Activated CD4-positive, alpha-beta T cell treated with anti-CD3 and anti-CD28 coated beads, Interleukin-2, amount 50 U/mL, for 4 hours (primary cell): ENCODE measurements around the gene CPAMD8.
"Not testable (repeated sequence)": the region's sequence is repeated elsewhere in the genome, so short reads cannot be mapped to it uniquely, and the experiment has no call there.

ENCODE experiments used
- DNase-seq, 2 experiments: peaks; one replicate each; pipeline ENCODE4 v3.0.0-alpha.2; 2020

Gene CPAMD8

GRCh38 chr19:16889883-16890460 is 136.6 kb downstream of the CPAMD8 start:
- no peak for DNase-seq

GRCh38 chr19:16889366-16889882 is 137.2 kb downstream of the CPAMD8 start:
- no peak for DNase-seq

GRCh38 chr19:16888629-16889365 is 137.8 kb downstream of the CPAMD8 start, which contains the start of gene F2RL3:
Gene F2RL3, plus strand, starts transcription at chr19:16888999. Its CDS starts 191 bp downstream, at chr19:16889190.
- no peak for DNase-seq

- no peak for DNase-seq
These were observed 139.0 kb downstream of the CPAMD8 start for GRCh38 chr19:16887353-16888265.

GRCh38 chr19:16886305-16886880 is 140.2 kb downstream of the CPAMD8 start:
- no peak for DNase-seq

DNA sequence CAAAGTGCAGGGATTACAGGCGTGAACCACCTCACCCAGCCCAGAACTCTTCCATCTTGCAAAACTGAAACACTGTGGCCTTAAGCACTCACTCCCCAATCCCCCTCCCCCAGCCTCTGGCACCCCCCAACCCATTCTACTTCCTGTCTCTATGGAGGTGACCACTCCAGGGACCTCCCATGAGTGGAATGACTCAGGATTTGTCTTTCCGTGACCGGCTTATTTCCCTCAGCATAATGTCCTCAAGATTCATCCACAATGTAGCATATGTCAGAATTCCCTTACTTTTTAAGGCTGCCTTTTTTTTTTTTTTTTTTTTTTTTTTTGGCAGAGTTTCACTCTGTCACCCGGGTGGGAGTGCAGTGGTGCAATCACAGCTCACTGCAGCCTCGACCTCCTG is 141.4 kb downstream of the CPAMD8 start:
- DNase-seq, result no peak

GRCh38 chr19:16883522-16883921 is 143.1 kb downstream of the CPAMD8 start:
- no peak for DNase-seq

DNA sequence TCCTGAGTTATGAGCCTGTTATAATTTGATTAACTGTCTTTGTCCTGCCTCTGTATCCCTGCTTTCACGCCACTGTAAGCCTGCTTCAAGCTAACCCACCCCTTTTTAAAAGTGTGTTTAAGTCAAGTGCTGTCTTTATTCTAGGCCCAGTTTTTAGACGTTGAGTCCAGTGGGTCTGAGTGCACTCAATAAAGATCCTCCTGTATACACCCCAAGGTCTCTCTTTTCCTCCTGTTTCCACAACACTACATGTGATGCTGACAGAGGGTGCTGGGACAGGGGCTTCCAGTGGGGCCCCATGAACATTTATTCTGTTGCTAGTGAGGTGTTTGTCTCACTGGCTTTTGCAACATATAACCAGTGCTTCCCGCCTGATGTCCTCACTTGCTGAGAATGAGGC is 144.5 kb downstream of the CPAMD8 start:
- no peak for DNase-seq

DNA sequence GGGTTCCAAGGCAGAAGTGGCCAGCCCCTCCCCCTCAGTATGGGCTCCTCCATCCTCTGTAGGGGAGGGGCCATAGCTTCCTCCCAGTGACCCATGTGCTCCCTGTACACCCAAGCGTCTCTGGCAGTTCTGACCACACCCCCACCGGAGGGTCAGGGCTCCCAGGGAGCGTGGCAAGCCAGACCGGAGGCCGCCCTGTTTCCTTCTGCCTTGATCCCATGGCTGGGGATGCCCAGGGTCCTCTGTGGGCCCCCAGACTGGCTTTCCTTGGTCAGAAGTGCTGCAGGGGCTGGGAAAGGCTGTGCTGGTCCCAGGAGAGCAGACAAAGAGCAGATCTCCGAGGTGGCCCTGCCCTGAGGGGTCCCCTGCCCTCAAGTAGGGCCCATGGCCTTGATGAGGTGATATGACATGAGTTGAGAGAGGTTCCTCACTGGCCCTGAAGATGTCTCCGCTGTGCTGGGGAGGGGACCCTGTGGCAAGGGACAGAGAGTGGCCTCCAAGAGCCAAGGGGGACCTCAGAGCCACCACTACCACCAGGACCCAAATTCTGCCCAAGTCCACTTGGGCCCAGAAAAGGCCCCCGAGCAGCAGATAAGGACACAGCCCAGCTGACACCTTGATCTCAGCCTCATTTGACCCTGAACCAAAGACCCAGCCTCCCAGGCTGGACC is 145.6 kb downstream of the CPAMD8 start:
- DNase-seq, result no peak

GRCh38 chr19:16878181-16878965 is 148.2 kb downstream of the CPAMD8 start:
- no peak for DNase-seq

DNA sequence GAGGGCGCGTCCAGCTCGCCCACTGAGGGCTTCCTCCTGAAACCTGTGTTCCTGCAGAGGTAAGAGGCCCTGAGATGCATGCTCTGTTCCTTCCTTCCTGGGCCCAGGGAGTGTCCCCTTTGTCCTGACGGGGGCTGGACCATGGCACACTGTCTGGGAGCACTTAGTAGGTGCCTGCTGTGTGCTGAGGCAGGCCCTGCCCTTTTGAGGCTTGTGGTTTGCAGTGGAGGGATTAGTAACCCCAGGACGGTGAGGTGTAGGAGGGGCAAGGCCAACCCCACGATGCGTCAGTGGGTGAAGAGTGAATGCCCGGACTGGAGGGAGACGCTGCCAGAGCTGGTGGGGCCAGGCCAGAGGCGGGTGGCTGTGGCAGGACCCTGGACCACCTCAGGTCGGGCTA is 149.0 kb downstream of the CPAMD8 start:
- DNase-seq, result no peak

- no peak for DNase-seq
These were observed 149.7 kb downstream of the CPAMD8 start for GRCh38 chr19:16876904-16877361.

- DNase-seq, result no peak
These were observed 150.7 kb downstream of the CPAMD8 start for GRCh38 chr19:16875584-16876555.

GRCh38 chr19:16874978-16875299 is 151.7 kb downstream of the CPAMD8 start:
- DNase-seq, result not testable (repeated sequence)

GRCh38 chr19:16874250-16874977 is 152.2 kb downstream of the CPAMD8 start:
- DNase-seq, result no peak

DNA sequence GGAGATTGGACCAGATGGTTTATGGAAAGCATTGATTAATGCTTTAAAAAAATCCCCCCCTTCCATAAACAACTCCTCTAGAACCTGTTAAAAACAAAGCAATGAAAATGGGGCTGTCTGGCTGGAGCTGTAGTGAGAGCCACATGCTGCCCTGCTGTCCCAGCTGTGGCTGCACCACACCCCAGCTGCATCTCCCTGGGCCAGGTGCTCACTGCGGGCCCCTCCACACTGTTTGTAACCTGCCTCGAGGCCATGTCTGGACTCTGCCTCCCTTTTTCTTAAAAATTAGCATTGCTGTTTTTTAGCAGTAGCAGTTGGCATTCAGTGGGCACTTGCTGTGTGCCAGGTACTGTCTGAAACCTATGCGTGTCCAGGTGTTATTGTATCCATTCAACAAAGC is 153.0 kb downstream of the CPAMD8 start:
- DNase-seq, result no peak

DNA sequence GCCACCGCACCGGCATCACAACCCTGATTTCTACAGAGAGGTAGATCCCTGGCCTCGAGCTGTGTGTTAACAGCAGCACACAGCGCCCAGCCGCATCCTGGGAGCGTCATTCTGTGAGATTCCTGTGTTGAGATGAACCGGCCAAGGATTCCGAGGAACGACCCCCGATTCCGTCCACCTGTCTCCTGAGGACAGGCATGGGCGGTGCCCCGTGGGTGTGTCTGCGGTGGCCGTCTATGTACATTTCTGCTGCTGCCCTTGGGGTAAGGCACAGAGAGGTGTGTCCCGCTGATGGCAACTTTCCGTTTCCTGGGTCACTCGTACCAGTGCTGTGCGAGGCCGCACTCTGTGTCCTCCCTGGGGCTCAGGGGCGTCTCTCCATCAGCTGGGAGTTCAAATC is 153.9 kb downstream of the CPAMD8 start:
- DNase-seq, result no peak

- no peak for DNase-seq
These were observed 154.7 kb downstream of the CPAMD8 start for GRCh38 chr19:16871871-16872270.

- no peak for DNase-seq
These were observed 157.2 kb downstream of the CPAMD8 start for GRCh38 chr19:16869331-16869972.
